ENCODE results near the gene TMTC1.

Gene TMTC1

GRCh38 chr12:29738365-29738764, 45.4 kb downstream of the TMTC1 start:
- DNase-seq, result no peak

- no peak for DNase-seq
Observed at GRCh38 chr12:29737644-29738043, 46.1 kb downstream of the TMTC1 start.

DNA sequence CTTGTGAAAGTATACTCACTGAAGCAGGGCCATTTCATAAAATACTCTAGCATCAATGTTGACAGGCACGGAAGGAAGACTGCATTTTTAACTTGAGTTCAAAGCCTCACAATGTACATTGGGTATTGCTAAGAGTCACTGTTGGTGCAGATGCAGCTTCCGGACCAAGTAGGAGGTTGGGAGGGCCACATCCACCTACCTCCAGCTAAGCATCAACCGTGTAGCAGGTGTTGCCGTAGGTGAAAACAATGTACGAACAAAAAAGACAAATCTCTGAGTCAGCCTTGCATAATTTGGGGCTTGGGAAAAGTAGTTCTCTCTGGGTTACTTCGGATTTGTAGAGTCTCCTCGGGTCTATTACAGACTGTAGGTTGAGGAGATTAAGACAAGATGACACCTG, 48.1 kb downstream of the TMTC1 start:
- no peak for DNase-seq

GRCh38 chr12:29734734-29735133, 49.0 kb downstream of the TMTC1 start:
- DNase-seq, result no peak

GRCh38 chr12:29734305-29734704, 49.4 kb downstream of the TMTC1 start:
- DNase-seq, result no peak

DNA sequence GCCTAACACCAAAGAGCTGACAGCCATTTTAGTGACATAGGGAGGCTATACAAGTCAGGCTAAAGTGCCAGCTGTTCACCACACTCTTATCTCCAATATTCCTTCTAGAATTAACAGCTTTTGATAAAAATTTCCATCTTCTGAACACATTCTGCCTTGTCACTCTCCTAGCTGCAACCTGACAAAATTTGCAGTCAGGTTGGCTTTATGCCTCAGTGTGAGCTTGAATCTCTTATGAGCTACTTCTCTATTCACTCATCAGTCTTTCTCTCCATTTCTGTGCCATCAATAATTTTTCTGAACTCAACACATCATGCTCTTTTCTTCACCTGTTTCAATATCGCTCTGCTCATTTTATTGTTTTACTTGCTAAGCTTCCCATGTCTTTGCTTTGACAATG, 50.2 kb downstream of the TMTC1 start:
- DNase-seq, result no peak

DNA sequence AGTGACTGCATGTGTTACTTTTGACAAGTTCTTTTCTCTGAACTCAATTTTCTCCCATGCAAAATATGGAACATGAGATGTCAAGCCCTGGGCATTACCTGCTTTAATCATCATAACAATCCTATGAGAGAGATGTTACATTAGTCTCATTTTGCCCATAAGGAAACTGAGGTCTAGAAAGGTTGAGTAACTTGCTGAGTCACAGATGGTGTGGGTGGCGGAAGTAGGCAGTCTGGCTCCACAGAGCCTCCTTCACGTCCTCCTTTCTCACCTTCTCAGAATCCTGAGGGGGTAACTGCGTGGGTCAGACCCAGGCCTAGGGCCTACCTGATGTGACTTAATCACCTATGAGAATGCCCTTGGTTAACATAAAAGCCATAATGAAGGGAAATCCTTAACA, 50.7 kb downstream of the TMTC1 start:
- no peak for DNase-seq

- no peak for DNase-seq
Observed at GRCh38 chr12:29732593-29732992, 51.1 kb downstream of the TMTC1 start.

DNA sequence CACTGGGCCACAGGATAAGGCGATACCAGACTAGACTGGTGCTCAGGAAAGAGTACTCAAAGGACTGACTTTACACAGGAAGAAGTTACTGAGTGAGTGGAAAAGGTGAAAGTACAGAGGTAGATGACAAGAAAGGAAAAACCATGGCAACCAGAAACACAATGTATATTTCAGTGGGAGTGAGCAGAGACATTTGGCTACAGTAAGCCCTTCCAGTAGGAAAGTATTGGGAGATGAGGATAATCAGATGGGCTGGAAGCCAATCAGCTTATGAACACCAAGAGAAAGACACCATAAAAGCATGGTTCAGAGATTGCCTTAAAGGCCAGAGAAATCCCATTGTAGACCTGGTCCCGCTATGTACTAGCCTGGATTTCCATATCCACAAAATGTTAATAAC, 51.6 kb downstream of the TMTC1 start:
- DNase-seq, result peak; percentile 14

DNA sequence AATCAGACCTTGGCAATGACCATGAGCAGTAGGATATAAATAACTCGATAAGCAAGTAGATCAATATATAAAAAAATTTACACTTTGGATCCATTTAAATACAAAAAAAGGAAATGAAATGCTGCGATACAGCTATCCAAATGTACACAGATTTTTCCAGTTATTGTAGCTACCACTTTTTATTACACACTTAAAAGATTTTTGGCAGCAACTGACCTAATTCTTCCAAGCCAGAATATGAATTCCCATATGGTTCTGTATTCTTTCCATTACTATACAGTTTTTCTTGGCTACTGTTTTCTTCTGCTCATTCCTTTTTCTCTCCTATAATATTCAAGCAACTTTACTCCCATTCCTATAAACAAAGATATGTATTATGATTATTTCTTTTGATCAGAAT, 52.2 kb downstream of the TMTC1 start:
- no peak for DNase-seq

DNA sequence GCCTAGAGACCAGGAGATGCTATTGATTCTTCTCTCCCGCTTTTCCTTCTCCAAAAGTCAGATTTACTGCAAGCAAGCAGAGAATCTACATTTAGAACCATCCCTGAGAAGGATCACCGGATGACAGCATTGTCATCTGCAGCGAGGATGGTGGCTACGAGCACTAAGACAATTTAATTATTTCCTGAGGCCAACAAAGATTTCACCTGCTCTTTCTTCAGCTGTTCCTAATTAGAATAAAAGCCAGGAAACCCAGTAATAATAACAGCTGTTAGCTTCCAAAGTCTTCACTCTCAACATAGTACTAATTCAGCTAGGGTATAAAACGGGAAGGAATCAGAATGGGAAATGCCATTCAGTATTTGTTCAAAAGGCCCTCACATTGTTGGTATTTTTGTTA, 53.3 kb downstream of the TMTC1 start:
- DNase-seq, result no peak

GRCh38 chr12:29728030-29728429, 55.7 kb downstream of the TMTC1 start:
- no peak for DNase-seq

GRCh38 chr12:29726741-29727348, 56.9 kb downstream of the TMTC1 start:
- DNase-seq, result no peak

GRCh38 chr12:29726321-29726692, 57.4 kb downstream of the TMTC1 start:
- no peak for DNase-seq

GRCh38 chr12:29725587-29726320, 58.0 kb downstream of the TMTC1 start:
- DNase-seq, result peak; percentile 16

DNA sequence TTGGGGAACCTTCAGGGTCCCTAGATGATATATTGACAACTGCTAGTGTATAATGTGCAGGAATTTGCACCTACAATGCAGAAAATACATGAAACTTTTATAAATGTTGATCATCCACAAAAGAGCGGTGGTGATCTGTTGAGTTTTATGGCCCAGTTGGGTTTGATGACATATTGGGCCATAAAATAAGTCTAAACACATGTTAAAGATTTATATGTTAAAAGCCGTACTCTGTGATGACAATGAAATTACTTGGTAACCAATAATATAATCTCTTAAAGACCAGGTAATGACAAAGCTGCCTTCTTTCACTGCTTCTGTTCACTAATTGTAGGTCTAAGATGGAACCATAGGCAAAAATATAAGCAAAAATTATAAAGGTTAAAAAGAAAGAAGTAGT, 61.6 kb downstream of the TMTC1 start:
- DNase-seq, result no peak

GRCh38 chr12:29719381-29719780, 64.4 kb downstream of the TMTC1 start:
- DNase-seq, result no peak

- DNase-seq, result no peak
Observed at GRCh38 chr12:29717540-29718100, 66.1 kb downstream of the TMTC1 start.

- no peak for DNase-seq
Observed at GRCh38 chr12:29714966-29715365, 68.8 kb downstream of the TMTC1 start.

- DNase-seq, result no peak
Observed at GRCh38 chr12:29713729-29714128, 70.0 kb downstream of the TMTC1 start.

- DNase-seq, result no peak
Observed at GRCh38 chr12:29711381-29711780, 72.4 kb downstream of the TMTC1 start.

DNA sequence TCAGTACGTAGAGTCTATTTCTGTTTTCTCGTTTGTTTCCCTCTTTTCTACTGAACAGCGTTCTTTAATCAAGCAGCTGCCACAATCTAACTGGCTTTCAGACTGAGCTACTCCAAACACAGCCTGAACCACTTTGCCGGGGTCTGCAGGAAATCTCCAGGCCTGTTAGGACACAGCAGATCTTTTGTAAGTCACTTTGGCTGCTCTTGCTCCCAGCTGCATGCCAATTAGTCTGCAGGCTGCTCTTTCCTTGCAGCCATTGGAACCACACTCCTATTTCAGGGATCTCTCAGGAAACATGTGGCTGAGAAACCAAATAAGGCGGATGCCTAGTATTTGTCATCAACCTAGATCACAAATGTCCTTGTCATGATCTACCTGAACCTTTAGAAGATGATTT, 73.6 kb downstream of the TMTC1 start:
- DNase-seq, result no peak

GRCh38 chr12:29709496-29710040, 74.2 kb downstream of the TMTC1 start:
- DNase-seq, result no peak

DNA sequence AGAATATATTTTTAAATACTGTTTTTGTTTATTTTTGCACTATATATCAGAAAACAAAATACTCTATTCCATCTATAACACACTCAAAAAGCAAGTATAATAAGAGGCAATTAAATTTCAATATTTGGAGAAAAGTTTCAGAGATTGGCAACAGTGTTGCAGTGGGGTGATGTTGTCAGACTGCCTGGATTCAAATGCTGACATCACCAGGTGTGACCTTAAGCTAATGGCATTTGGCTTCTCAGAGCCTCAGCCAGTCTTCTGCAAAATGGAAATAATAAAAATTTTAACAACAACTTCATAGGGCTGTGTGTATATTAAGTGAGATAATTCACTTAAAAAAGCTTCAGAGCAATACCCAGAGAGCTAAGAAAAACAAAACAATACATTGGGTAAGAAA, 74.7 kb downstream of the TMTC1 start:
- DNase-seq, result no peak

All from fibroblast of skin of right biceps (primary cell).